NT2/D1 (cell line): ENCODE measurements around the gene RPTOR.

Source experiments
- SUZ12 ChIP-seq: IDR thresholded peaks from 2 replicates; pipeline ENCODE4 v1.6.1; 2011; ENCODE audit not compliant: insufficient read length, insufficient read depth; ENCODE audit errors: extremely low read depth
- ZNF274 ChIP-seq: IDR thresholded peaks from 2 replicates; pipeline ENCODE4 v1.6.1; 2011; ENCODE audit warnings: mild to moderate bottlenecking, low read depth, low read length

DNA sequence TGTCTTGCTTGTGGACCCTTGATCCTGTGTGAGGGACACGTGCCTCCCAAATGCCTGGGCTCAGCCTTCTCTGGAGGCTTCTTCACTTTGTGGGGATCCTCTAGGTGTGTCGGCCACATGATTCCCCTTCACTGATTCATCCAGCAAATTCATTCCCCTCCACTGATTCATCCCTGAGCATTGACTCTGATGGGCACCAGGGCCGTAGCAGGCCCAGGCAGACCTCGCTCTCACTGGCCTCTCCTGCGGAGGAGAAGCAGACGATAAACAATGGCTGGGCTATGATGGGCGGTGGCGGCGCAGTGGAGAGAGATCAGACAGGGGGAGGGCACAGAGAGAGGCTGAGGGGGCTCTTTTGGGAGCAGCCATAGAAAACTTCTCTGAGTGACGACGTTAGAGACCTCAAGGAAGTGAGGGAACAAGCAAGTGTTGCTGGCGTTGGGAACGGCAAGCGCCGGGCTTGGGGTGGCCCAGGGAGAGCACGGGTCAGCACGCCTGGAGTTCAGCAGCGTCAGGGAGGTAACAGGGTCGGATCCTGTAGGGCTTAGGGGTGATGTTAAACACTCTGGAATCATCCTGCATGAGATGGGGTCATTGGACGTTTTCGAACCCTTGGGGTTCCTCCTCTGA lies 17.5 kb upstream of the RPTOR start:
- TF ChIP-seq ZNF274 (no peak), SUZ12 (no peak)
